HL-60 (cell line): Measurements from ENCODE around the gene BAG3.

Experiments used
- GABPA ChIP-seq: IDR thresholded peaks from 2 replicates; pipeline ENCODE4 v1.6.1; 2012; ENCODE audit warnings: low read depth
- POLR2AphosphoS5 ChIP-seq: IDR thresholded peaks from 2 replicates; pipeline ENCODE4 v1.6.1; 2012; ENCODE audit warnings: low read depth
- SPI1 ChIP-seq: IDR thresholded peaks from 2 replicates; pipeline ENCODE4 v1.6.1; 2012; ENCODE audit warnings: low read depth, mild to moderate bottlenecking, borderline replicate concordance
- TF ChIP-seq, protein P1 (sequence below): IDR thresholded peaks from one replicate; pipeline ENCODE4 v1.5.1; 2011; ENCODE audit warnings: low read length, control low read depth, inconsistent platforms; ENCODE audit not compliant: insufficient read depth
- TF ChIP-seq, protein P2 (sequence below): IDR thresholded peaks from 2 replicates; pipeline ENCODE4 v1.6.1; 2012; ENCODE audit warnings: low read depth; ENCODE audit not compliant: insufficient replicate concordance

DNA sequence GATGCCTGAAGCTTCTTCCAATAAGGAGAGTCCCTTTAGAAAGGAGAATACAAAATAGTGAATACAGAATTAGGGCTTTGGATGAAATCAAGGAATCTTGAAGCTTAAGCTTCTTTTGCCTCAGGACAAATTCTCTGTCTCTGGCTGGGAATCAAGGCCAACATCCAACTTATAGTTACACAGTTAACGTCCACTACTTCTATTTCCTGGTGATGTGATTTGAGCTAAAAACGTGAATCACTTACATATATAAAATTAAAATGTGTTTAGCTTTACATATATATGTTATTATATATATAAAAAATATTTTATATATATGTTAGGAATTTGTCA lies 63.3 kb downstream of the BAG3 start:
- TF ChIP-seq, protein P1, sequence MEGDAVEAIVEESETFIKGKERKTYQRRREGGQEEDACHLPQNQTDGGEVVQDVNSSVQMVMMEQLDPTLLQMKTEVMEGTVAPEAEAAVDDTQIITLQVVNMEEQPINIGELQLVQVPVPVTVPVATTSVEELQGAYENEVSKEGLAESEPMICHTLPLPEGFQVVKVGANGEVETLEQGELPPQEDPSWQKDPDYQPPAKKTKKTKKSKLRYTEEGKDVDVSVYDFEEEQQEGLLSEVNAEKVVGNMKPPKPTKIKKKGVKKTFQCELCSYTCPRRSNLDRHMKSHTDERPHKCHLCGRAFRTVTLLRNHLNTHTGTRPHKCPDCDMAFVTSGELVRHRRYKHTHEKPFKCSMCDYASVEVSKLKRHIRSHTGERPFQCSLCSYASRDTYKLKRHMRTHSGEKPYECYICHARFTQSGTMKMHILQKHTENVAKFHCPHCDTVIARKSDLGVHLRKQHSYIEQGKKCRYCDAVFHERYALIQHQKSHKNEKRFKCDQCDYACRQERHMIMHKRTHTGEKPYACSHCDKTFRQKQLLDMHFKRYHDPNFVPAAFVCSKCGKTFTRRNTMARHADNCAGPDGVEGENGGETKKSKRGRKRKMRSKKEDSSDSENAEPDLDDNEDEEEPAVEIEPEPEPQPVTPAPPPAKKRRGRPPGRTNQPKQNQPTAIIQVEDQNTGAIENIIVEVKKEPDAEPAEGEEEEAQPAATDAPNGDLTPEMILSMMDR, result no peak
- TF ChIP-seq, protein P2, sequence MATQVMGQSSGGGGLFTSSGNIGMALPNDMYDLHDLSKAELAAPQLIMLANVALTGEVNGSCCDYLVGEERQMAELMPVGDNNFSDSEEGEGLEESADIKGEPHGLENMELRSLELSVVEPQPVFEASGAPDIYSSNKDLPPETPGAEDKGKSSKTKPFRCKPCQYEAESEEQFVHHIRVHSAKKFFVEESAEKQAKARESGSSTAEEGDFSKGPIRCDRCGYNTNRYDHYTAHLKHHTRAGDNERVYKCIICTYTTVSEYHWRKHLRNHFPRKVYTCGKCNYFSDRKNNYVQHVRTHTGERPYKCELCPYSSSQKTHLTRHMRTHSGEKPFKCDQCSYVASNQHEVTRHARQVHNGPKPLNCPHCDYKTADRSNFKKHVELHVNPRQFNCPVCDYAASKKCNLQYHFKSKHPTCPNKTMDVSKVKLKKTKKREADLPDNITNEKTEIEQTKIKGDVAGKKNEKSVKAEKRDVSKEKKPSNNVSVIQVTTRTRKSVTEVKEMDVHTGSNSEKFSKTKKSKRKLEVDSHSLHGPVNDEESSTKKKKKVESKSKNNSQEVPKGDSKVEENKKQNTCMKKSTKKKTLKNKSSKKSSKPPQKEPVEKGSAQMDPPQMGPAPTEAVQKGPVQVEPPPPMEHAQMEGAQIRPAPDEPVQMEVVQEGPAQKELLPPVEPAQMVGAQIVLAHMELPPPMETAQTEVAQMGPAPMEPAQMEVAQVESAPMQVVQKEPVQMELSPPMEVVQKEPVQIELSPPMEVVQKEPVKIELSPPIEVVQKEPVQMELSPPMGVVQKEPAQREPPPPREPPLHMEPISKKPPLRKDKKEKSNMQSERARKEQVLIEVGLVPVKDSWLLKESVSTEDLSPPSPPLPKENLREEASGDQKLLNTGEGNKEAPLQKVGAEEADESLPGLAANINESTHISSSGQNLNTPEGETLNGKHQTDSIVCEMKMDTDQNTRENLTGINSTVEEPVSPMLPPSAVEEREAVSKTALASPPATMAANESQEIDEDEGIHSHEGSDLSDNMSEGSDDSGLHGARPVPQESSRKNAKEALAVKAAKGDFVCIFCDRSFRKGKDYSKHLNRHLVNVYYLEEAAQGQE, result no peak
- no peak for TF ChIP-seq SPI1
- no peak for TF ChIP-seq POLR2AphosphoS5
- TF ChIP-seq GABPA, result no peak
